AG04450 (cell line): ENCODE measurements around the gene CHD9. TPM values are rescaled to one million over a fixed set of nuclear protein-coding genes. Genes with fewer than 3 reads are reported as not detected.

Experiments
- CTCF ChIA-PET: fragments of 300-600, 350-600 bp; formaldehyde crosslinking; extraction: SDS; loops from one replicate; lab custom pipeline; 2022; ENCODE audit warnings: antibody characterized with exemption, inconsistent platforms; lab: Charles Lee
- POLR2A ChIA-PET: fragments of 350-600 bp; formaldehyde crosslinking; extraction: SDS; loops from one replicate; lab custom pipeline; 2021; ENCODE audit warnings: antibody characterized with exemption, inconsistent platforms; lab: Yijun Ruan, JAX
- DNase-seq: peaks from one replicate; pipeline ENCODE4 v3.0.0-alpha.2; 2011; ENCODE audit warnings: low read depth, low spot score
- H3K27ac ChIP-seq: one replicate; pipeline ENCODE4 v1.5.1; 2012; ENCODE audit warnings: low read depth, low read length, control low read depth
- H3K27me3 ChIP-seq: one replicate; pipeline ENCODE4 v1.6.0; 2012; ENCODE audit warnings: low read length; ENCODE audit not compliant: control insufficient read depth, insufficient read depth
- H3K4me3 ChIP-seq: 2 replicates; pipeline ENCODE4 v1.5.1; 2011; ENCODE audit warnings: mild to moderate bottlenecking, low read depth, low read length, control low read depth
- H3K9me3 ChIP-seq: 2 replicates; pipeline ENCODE4 v1.5.1; 2012; ENCODE audit warnings: low read length; ENCODE audit not compliant: control insufficient read depth, insufficient read depth
- polyA plus RNA-seq: library from polyadenylated mRNA; depleted of rRNA; stranded (reverse); fragments of >200 nt; gene quantifications from 2 replicates; pipeline ENCODE4 v1.2.3, GENCODE V29; 2011
- TF ChIP-seq, protein P1 (sequence below): IDR thresholded peaks from 2 replicates; pipeline ENCODE4 v1.5.1; 2011; ENCODE audit warnings: low read depth, low read length, control low read depth, inconsistent platforms

Gene CHD9
- polyA plus RNA-seq, 1 experiment, result 42.6 TPM

DNA sequence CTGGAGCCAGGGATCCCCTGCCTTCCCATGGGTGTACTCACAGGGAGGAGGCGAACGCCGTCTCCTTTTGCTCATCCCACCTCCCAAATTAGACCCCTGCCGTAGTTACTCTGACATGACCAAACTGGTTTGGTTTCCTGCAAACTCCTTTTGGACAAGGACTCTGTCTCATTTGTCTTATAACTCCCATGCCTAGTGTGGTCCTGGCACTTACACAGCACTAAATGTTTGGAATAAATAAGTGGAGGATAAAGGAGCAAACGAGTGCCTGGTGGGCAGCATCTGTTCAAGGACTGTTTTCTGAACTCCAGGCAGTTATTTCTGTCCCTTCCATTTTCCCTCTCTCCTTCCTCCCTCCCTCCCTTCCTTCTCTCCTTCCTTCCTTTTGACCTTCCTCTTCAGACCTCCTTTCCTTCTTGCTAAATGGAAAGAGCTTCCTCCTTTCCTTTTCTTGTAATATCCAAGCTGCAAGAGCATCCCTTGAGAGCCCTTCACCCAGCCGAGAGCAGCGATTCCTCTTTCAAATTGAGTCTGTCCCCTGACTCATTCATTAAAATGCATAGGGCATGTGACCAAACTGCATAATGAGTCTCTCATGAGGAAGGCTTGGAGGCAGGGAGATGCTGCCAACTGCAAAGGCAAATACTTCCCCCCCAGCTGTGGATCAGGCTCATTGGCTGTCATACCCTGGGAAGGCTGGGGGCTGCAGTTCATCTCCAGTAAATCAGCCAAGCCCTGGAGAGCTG is 36.8 kb downstream of the CHD9 start:
- Histone ChIP-seq H3K27ac (peak overlapping the region; percentile 95), H3K27me3 (no peaks in the 10 kb centered on the region), H3K4me3 (peak overlapping the region; percentile 26), H3K9me3 (no peaks in the 10 kb centered on the region)
- ChIA-PET POLR2A (interaction anchor here (0.7 to 2.5 kb wide), 5 partner anchors 8 to 128 kb away, joined by 3 to 22 read pairs (median 4); partner anchors contain the start of gene CHD9NB), CTCF (interaction anchor here (1.2 to 3.2 kb wide), 2 partner anchors 36 to 38 kb away, joined by 3 to 10 read pairs; partner anchors contain the start of gene CHD9)
- TF ChIP-seq, protein P1, sequence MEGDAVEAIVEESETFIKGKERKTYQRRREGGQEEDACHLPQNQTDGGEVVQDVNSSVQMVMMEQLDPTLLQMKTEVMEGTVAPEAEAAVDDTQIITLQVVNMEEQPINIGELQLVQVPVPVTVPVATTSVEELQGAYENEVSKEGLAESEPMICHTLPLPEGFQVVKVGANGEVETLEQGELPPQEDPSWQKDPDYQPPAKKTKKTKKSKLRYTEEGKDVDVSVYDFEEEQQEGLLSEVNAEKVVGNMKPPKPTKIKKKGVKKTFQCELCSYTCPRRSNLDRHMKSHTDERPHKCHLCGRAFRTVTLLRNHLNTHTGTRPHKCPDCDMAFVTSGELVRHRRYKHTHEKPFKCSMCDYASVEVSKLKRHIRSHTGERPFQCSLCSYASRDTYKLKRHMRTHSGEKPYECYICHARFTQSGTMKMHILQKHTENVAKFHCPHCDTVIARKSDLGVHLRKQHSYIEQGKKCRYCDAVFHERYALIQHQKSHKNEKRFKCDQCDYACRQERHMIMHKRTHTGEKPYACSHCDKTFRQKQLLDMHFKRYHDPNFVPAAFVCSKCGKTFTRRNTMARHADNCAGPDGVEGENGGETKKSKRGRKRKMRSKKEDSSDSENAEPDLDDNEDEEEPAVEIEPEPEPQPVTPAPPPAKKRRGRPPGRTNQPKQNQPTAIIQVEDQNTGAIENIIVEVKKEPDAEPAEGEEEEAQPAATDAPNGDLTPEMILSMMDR, result no peak
- DNase-seq, result peak; percentile 71

DNA sequence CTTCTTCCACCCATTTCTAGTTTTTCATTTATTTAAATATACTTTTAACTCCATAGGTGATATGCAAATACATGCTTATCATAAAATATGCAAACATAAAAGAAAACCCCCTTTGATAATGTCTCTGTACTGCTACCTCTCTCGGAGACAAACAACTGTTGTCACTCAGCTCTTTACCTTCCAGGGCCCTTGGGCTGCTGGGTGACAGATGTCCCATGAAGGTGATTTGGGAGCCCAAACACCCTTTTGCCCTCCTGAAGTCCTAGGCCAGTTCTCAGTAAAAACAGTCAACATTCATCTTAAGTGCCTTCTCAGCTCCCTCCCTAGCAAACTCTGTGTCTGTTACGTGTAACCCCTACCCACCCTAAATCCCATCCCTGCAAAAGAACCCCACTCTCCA is 37.5 kb downstream of the CHD9 start:
- peak overlapping the region; percentile 73 for H3K27ac ChIP-seq
- POLR2A ChIA-PET, result interaction anchor here (0.7 to 2.5 kb wide), 2 partner anchors 12 to 128 kb away, joined by 3 to 22 read pairs; no protein-coding TSS in a partner anchor
- H3K9me3 ChIP-seq, result no peaks in the 10 kb centered on the region
- TF ChIP-seq, protein P1, result no peak
- H3K4me3 ChIP-seq, result no peak overlapping the region
- DNase-seq, result no peak
- no peaks in the 10 kb centered on the region for H3K27me3 ChIP-seq
- CTCF ChIA-PET, result interaction anchor here (1.2 to 3.2 kb wide), 2 partner anchors 37 kb away, joined by 3 to 10 read pairs; partner anchors contain the start of gene CHD9

DNA sequence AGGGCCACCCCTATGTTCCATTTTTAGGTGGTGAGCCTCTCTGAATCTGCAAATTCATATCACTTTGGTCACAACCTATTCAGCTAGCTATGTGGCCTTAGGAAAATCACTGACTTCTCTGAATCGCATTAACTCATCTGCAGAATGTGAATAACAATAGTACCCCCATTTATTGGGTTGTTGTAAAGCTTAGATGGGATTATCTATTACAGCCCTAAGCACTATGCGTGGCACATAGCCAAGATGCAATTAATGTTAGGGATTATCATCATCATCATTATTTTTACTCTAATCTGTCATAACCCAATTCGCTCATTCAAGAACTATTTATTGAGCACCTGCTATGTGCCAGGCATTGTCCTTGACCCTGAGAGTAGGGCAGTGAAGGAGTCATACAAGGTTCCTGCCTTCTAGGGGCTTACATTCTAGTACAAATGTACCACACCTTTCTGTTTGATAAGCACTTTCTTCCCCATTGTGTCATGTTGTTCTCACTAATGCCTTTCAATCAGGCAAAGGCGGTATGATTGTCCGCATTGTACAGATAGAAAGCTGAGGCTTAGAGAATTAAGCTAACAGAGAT is 38.5 kb downstream of the CHD9 start:
- DNase-seq, result no peak
- Histone ChIP-seq H3K4me3 (no peak overlapping the region), H3K27ac (no peak overlapping the region), H3K27me3 (no peaks in the 10 kb centered on the region), H3K9me3 (no peaks in the 10 kb centered on the region)
- ChIA-PET POLR2A (no interaction called here), CTCF (interaction anchor here (0.5 to 3.2 kb wide), 2 partner anchors 12 to 38 kb away, joined by 7 to 10 read pairs; partner anchors contain the start of gene CHD9)
- TF ChIP-seq, protein P1, result no peak

DNA sequence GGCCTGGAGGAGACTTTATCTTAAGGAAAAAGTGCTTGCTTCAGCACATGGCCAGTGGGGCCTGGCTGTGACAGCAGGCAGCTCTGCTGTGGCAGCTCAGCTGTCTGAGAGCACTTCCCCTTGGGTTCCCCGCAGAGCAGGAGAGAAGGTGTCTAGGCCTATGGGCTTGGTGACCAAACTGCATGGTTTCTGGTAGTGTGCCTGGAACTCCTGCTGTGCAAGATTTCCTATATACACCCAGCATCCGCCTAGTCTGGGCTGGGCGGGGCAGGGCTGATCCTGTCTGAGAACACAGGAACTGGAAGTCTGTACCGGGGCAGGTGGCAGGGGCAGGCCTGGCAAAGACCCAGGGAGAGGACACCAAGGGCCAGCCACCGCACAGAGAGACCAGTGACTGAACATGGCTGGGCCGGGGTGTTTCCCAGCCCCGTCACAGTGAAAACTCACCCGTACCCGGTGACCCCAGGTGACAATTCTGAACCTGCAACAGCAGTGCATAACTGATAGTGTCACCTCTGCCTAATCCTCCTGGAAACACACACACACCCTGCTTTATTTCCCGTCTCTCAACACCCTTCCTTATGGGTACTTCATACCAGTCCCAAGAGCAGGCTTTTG is 39.3 kb downstream of the CHD9 start:
- Histone ChIP-seq H3K27me3 (no peaks in the 10 kb centered on the region), H3K9me3 (no peaks in the 10 kb centered on the region), H3K27ac (no peak overlapping the region), H3K4me3 (no peak overlapping the region)
- CTCF ChIA-PET, result interaction anchor here (0.6 to 0.7 kb wide), 2 partner anchors 10 to 114 kb away, joined by 5 to 6 read pairs; no protein-coding TSS in a partner anchor
- TF ChIP-seq, protein P1, result no peak
- POLR2A ChIA-PET, result no interaction called here
- no peak for DNase-seq
